ENCODE measurements around the gene GTPBP2. TPM values are rescaled to one million over a fixed set of nuclear protein-coding genes. Genes with fewer than 3 reads are reported as not detected.

The GTPBP2 gene, protein sequence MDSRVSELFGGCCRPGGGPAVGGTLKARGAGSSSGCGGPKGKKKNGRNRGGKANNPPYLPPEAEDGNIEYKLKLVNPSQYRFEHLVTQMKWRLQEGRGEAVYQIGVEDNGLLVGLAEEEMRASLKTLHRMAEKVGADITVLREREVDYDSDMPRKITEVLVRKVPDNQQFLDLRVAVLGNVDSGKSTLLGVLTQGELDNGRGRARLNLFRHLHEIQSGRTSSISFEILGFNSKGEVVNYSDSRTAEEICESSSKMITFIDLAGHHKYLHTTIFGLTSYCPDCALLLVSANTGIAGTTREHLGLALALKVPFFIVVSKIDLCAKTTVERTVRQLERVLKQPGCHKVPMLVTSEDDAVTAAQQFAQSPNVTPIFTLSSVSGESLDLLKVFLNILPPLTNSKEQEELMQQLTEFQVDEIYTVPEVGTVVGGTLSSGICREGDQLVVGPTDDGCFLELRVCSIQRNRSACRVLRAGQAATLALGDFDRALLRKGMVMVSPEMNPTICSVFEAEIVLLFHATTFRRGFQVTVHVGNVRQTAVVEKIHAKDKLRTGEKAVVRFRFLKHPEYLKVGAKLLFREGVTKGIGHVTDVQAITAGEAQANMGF
- total RNA-seq (2021) (61.1 to 76.4 TPM (median 63.4 TPM) in 3 replicates), Bru-seq, nascent RNA (percentile 83 among the genes with signal in this experiment)
- long read RNA-seq, experiment 1, transcript GTPBP2-202 (12 exons, 2,933 nt) = major isoform, 24 of 72 reads
- long read RNA-seq, experiment 1, partial matches to known transcripts = 27 of 72 reads
- long read RNA-seq, experiment 1, other reads (novel, unspliced or antisense) = 20 of 72 reads
- long read RNA-seq, experiment 2, transcript GTPBP2-202 (12 exons, 2,933 nt) = major isoform, 7 of 39 reads
- long read RNA-seq, experiment 2, partial matches to known transcripts = 23 of 39 reads
- long read RNA-seq, experiment 2, other reads (novel, unspliced or antisense) = 9 of 39 reads
- long read RNA-seq, experiment 3, partial matches to known transcripts = 0 of 4 reads
- long read RNA-seq, experiment 3, other reads (novel, unspliced or antisense) = 3 of 4 reads

- Mint-ChIP-seq H3K27ac (peak within 1 kb of the TSS; percentile 100), H3K4me3 (peak within 1 kb of the TSS; percentile 98), H3K36me3 (peaks cover 26% of the 10 kb centered on the region), H3K27me3 (ENCODE audit: low read depth) (no peaks in the 10 kb centered on the region), H3K4me1 (peaks cover 17% of the 10 kb centered on the region), H3K9me3 (no peaks in the 10 kb centered on the region)
- TF ChIP-seq CREM (CRISPR knock-in tag; IDR thresholded peaks at IDR 0.05) (0 out of 2 replicates have a peak, but pooled peaks have one; percentile 31), FOXK1 (CRISPR knock-in tag; IDR thresholded peaks at IDR 0.05) (0 out of 2 replicates have a peak, but pooled peaks have one; percentile 48), GABPB1 (CRISPR knock-in tag; IDR thresholded peaks at IDR 0.05) (peak; percentile 33), NFE2L1 (CRISPR knock-in tag; IDR thresholded peaks at IDR 0.05) (no peak), TEAD1 (CRISPR knock-in tag; IDR thresholded peaks at IDR 0.05) (no peak), ZNF423 (CRISPR knock-in tag; IDR thresholded peaks at IDR 0.05) (no peak), SP1 (CRISPR knock-in tag; conservative IDR thresholded peaks at IDR 0.05) (peak; percentile 94), CTCF (IDR thresholded peaks at IDR 0.05) (no peak)
- ChIA-PET CTCF (interaction anchor here (0.8 to 2.3 kb wide), 14 partner anchors 16 to 628 kb away, joined by 3 to 16 read pairs (median 4); partner anchors contain the start of genes RSPH9, SLC35B2 and VEGFA), POLR2A (interaction anchor here (0.6 to 2.5 kb wide), 11 partner anchors 16 to 618 kb away, joined by 3 to 32 read pairs (median 3); partner anchors contain the start of genes HSP90AB1, RSPH9 and VEGFA)
- DNase-seq (ENCODE audit: low spot score) = peak; percentile 99
- peak; percentile 85 for ATAC-seq
These were observed at the start of gene GTPBP2 for GRCh38 chr6:43629104-43629504. Gene GTPBP2 (minus strand): TSS chr6:43629264. CDS start chr6:43629162, 102 bp downstream.

- peaks cover 9% of the 10 kb centered on the region for H3K4me1 Mint-ChIP-seq
- H3K9me3 Mint-ChIP-seq = no peaks in the 10 kb centered on the region
- POLR2A ChIA-PET = no interaction called here
- H3K4me3 Mint-ChIP-seq = no peak overlapping the region
- CTCF ChIA-PET = interaction anchor here (0.6 to 1.0 kb wide), 2 partner anchors 9 to 22 kb away, joined by 3 read pairs; no protein-coding TSS in a partner anchor
- DNase-seq (ENCODE audit: low spot score) (no peak), ATAC-seq (no peak)
- no peaks in the 10 kb centered on the region for H3K27me3 Mint-ChIP-seq (ENCODE audit: low read depth)
- peaks cover 50% of the 10 kb centered on the region for H3K36me3 Mint-ChIP-seq
- H3K27ac Mint-ChIP-seq = no peak overlapping the region
- TF ChIP-seq, protein P1, sequence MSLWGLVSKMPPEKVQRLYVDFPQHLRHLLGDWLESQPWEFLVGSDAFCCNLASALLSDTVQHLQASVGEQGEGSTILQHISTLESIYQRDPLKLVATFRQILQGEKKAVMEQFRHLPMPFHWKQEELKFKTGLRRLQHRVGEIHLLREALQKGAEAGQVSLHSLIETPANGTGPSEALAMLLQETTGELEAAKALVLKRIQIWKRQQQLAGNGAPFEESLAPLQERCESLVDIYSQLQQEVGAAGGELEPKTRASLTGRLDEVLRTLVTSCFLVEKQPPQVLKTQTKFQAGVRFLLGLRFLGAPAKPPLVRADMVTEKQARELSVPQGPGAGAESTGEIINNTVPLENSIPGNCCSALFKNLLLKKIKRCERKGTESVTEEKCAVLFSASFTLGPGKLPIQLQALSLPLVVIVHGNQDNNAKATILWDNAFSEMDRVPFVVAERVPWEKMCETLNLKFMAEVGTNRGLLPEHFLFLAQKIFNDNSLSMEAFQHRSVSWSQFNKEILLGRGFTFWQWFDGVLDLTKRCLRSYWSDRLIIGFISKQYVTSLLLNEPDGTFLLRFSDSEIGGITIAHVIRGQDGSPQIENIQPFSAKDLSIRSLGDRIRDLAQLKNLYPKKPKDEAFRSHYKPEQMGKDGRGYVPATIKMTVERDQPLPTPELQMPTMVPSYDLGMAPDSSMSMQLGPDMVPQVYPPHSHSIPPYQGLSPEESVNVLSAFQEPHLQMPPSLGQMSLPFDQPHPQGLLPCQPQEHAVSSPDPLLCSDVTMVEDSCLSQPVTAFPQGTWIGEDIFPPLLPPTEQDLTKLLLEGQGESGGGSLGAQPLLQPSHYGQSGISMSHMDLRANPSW (CRISPR knock-in tag; conservative IDR thresholded peaks at IDR 0.05; ENCODE audit: low read depth) = no peak
- TF ChIP-seq ZNF396 (CRISPR knock-in tag; IDR thresholded peaks at IDR 0.05; ENCODE audit: borderline replicate concordance) = no peak
- TF ChIP-seq ETV6 (CRISPR knock-in tag; IDR thresholded peaks at IDR 0.05) = no peak
- TF ChIP-seq, protein P2, sequence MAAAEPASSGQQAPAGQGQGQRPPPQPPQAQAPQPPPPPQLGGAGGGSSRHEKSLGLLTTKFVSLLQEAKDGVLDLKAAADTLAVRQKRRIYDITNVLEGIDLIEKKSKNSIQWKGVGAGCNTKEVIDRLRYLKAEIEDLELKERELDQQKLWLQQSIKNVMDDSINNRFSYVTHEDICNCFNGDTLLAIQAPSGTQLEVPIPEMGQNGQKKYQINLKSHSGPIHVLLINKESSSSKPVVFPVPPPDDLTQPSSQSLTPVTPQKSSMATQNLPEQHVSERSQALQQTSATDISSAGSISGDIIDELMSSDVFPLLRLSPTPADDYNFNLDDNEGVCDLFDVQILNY (CRISPR knock-in tag; IDR thresholded peaks at IDR 0.05) = no peak
- no peak for TF ChIP-seq EMX1 (CRISPR knock-in tag; IDR thresholded peaks at IDR 0.05)
- TF ChIP-seq SP1 (CRISPR knock-in tag; conservative IDR thresholded peaks at IDR 0.05) = no peak
- TF ChIP-seq IRF1 (CRISPR knock-in tag; IDR thresholded peaks at IDR 0.05) = no peak
- TF ChIP-seq ZNF138 (CRISPR knock-in tag; conservative IDR thresholded peaks at IDR 0.05) = no peak
- TF ChIP-seq, protein P3, sequence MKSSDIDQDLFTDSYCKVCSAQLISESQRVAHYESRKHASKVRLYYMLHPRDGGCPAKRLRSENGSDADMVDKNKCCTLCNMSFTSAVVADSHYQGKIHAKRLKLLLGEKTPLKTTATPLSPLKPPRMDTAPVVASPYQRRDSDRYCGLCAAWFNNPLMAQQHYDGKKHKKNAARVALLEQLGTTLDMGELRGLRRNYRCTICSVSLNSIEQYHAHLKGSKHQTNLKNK (CRISPR knock-in tag; IDR thresholded peaks at IDR 0.05) = no peak
- no peak for TF ChIP-seq ERG (CRISPR knock-in tag; IDR thresholded peaks at IDR 0.05)
- no peak for TF ChIP-seq SOX15 (CRISPR knock-in tag; IDR thresholded peaks at IDR 0.05)
- no peak for TF ChIP-seq NR2C2 (CRISPR knock-in tag; IDR thresholded peaks at IDR 0.05)
- no peak for TF ChIP-seq MLX (CRISPR knock-in tag; IDR thresholded peaks at IDR 0.05)
- no peak for TF ChIP-seq FOXP4 (CRISPR knock-in tag; IDR thresholded peaks at IDR 0.05)
These were observed 49.3 kb upstream of the GTPBP2 start for GRCh38 chr6:43678341-43678740.
